Measurements from ENCODE around the gene RIN3.

Gene RIN3

GRCh38 chr14:92627707-92628215 lies 114.2 kb downstream of the RIN3 start:
- H3K4me3 ChIP-seq (ENCODE audit: low read length), result no peak overlapping the region
- no peaks in the 10 kb centered on the region for H3F3A ChIP-seq (ENCODE audit: insufficient read depth, low read length)
- H3K4me2 ChIP-seq (ENCODE audit: low read depth, low read length), result no peak overlapping the region
- no peaks in the 10 kb centered on the region for H3K9me2 ChIP-seq (replicated peaks; ENCODE audit: insufficient read depth, low read length)
- H3K4me1 ChIP-seq (ENCODE audit: low read length), result no peaks in the 10 kb centered on the region
- no peaks in the 10 kb centered on the region for H3K9me3 ChIP-seq (replicated peaks; ENCODE audit: insufficient read depth, low read length)
- H3K79me2 ChIP-seq (ENCODE audit: low read length), result no peaks in the 10 kb centered on the region
- no peak overlapping the region for H2AFZ ChIP-seq (ENCODE audit: low read length)
- DNase-seq, result no peak
- H3K36me3 ChIP-seq (replicated peaks; ENCODE audit: insufficient read depth, low read length), result no peaks in the 10 kb centered on the region
- H3K27me3 ChIP-seq (replicated peaks; ENCODE audit: insufficient read depth, low read length), result no peaks in the 10 kb centered on the region
- no peaks in the 10 kb centered on the region for H4K20me1 ChIP-seq (ENCODE audit: insufficient read depth, low read length)
- H3K9ac ChIP-seq (ENCODE audit: low read length), result no peak overlapping the region
- no peak overlapping the region for H3K27ac ChIP-seq (ENCODE audit: low read length)
- TF ChIP-seq EZH2 (optimal IDR thresholded peaks at IDR 0.05; ENCODE audit: low read depth, low read length) (no peak), EZH2phosphoT487 (IDR thresholded peaks at IDR 0.05; ENCODE audit: low read length) (no peak), CTCF (IDR thresholded peaks at IDR 0.05; ENCODE audit: low read length) (no peak)

- TF ChIP-seq EZH2 (optimal IDR thresholded peaks at IDR 0.05; ENCODE audit: low read depth, low read length) (no peak), CTCF (IDR thresholded peaks at IDR 0.05; ENCODE audit: low read length) (no peak), EZH2phosphoT487 (IDR thresholded peaks at IDR 0.05; ENCODE audit: low read length) (no peak)
- H3K27ac ChIP-seq (ENCODE audit: low read length), result no peak overlapping the region
- no peak for DNase-seq
- H3K4me2 ChIP-seq (ENCODE audit: low read depth, low read length), result no peak overlapping the region
- no peaks in the 10 kb centered on the region for H4K20me1 ChIP-seq (ENCODE audit: insufficient read depth, low read length)
- H2AFZ ChIP-seq (ENCODE audit: low read length), result no peak overlapping the region
- H3K9ac ChIP-seq (ENCODE audit: low read length), result no peak overlapping the region
- no peaks in the 10 kb centered on the region for H3K9me2 ChIP-seq (replicated peaks; ENCODE audit: insufficient read depth, low read length)
- no peak overlapping the region for H3K4me3 ChIP-seq (ENCODE audit: low read length)
- no peaks in the 10 kb centered on the region for H3K4me1 ChIP-seq (ENCODE audit: low read length)
- no peaks in the 10 kb centered on the region for H3K36me3 ChIP-seq (replicated peaks; ENCODE audit: insufficient read depth, low read length)
- H3K79me2 ChIP-seq (ENCODE audit: low read length), result no peaks in the 10 kb centered on the region
- H3K9me3 ChIP-seq (replicated peaks; ENCODE audit: insufficient read depth, low read length), result no peaks in the 10 kb centered on the region
- H3K27me3 ChIP-seq (replicated peaks; ENCODE audit: insufficient read depth, low read length), result no peaks in the 10 kb centered on the region
- no peaks in the 10 kb centered on the region for H3F3A ChIP-seq (ENCODE audit: insufficient read depth, low read length)
These were observed 115.1 kb downstream of the RIN3 start for GRCh38 chr14:92628636-92629035.

- H3K36me3 ChIP-seq (replicated peaks; ENCODE audit: insufficient read depth, low read length), result no peaks in the 10 kb centered on the region
- no peak overlapping the region for H2AFZ ChIP-seq (ENCODE audit: low read length)
- no peaks in the 10 kb centered on the region for H3K79me2 ChIP-seq (ENCODE audit: low read length)
- no peak for TF ChIP-seq CTCF (IDR thresholded peaks at IDR 0.05; ENCODE audit: low read length)
- TF ChIP-seq EZH2phosphoT487 (IDR thresholded peaks at IDR 0.05; ENCODE audit: low read length), result no peak
- TF ChIP-seq EZH2 (optimal IDR thresholded peaks at IDR 0.05; ENCODE audit: low read depth, low read length), result no peak
- no peak for DNase-seq
- H3K27me3 ChIP-seq (replicated peaks; ENCODE audit: insufficient read depth, low read length), result no peaks in the 10 kb centered on the region
- H3F3A ChIP-seq (ENCODE audit: insufficient read depth, low read length), result no peaks in the 10 kb centered on the region
- no peak overlapping the region for H3K4me3 ChIP-seq (ENCODE audit: low read length)
- no peaks in the 10 kb centered on the region for H3K9me2 ChIP-seq (replicated peaks; ENCODE audit: insufficient read depth, low read length)
- no peak overlapping the region for H3K27ac ChIP-seq (ENCODE audit: low read length)
- no peaks in the 10 kb centered on the region for H3K4me1 ChIP-seq (ENCODE audit: low read length)
- no peak overlapping the region for H3K4me2 ChIP-seq (ENCODE audit: low read depth, low read length)
- no peaks in the 10 kb centered on the region for H4K20me1 ChIP-seq (ENCODE audit: insufficient read depth, low read length)
- H3K9me3 ChIP-seq (replicated peaks; ENCODE audit: insufficient read depth, low read length), result no peaks in the 10 kb centered on the region
- H3K9ac ChIP-seq (ENCODE audit: low read length), result no peak overlapping the region
These were observed 116.8 kb downstream of the RIN3 start for GRCh38 chr14:92630367-92630766.
